Measurements from ENCODE around the gene RNF220. TPM values are rescaled to one million over a fixed set of nuclear protein-coding genes. Genes with fewer than 3 reads are reported as not detected.

The RNF220 gene
- total RNA-seq, result 100 to 1,000 TPM in 2 of 7 donors, 10 to 100 TPM in 5; 65.8 to 126 (median 75.8) TPM
- polyA plus RNA-seq, result 10 to 100 TPM; 59.0 to 99.3 (median 61.1) TPM
- long read RNA-seq, donor 1, partial matches to known transcripts, result 0 of 1 reads
- long read RNA-seq, donor 1, other reads (novel, unspliced or antisense), result 0 of 1 reads
- long read RNA-seq, donor 2, partial matches to known transcripts, result 0 of 1 reads
- long read RNA-seq, donor 2, other reads (novel, unspliced or antisense), result 0 of 1 reads

- no peaks in the 10 kb centered on the region for H3K9me3 ChIP-seq
- peaks cover 27 to 55% (median 49%) of the 10 kb centered on the region in 6 donors for H3K4me1 ChIP-seq
- no peak within 1 kb of the TSS for H3K27ac ChIP-seq
- TF ChIP-seq POLR2AphosphoS5 (IDR thresholded peaks at IDR 0.05), result peak in 1 of 3 donors; percentile 60
- TF ChIP-seq POLR2A (IDR thresholded peaks at IDR 0.05), result no peak
- 1 to 5% (median 1%) methylated on average over 35 to 55 of the region's 55 CpGs for WGBS, 5 donors
- DNase-seq, result peak; percentile 82
- H3K36me3 ChIP-seq, result no peaks in the 10 kb centered on the region
- intact Hi-C loops (cut with DNase I; ENCODE audit: low total_unique reads), result no loop called here
- H3K4me3 ChIP-seq, result peak within 1 kb of the TSS; percentile 16 to 72 (median 44)
- H3K27me3 ChIP-seq (replicated peaks in 1 of 7), result peaks cover 14 to 100% (median 87%) of the 10 kb centered on the region in 7 donors
Observed at GRCh38 chr1:44405031-44405797, at the start of gene RNF220. Gene RNF220, plus strand, starts transcription at chr1:44405255.

DNA sequence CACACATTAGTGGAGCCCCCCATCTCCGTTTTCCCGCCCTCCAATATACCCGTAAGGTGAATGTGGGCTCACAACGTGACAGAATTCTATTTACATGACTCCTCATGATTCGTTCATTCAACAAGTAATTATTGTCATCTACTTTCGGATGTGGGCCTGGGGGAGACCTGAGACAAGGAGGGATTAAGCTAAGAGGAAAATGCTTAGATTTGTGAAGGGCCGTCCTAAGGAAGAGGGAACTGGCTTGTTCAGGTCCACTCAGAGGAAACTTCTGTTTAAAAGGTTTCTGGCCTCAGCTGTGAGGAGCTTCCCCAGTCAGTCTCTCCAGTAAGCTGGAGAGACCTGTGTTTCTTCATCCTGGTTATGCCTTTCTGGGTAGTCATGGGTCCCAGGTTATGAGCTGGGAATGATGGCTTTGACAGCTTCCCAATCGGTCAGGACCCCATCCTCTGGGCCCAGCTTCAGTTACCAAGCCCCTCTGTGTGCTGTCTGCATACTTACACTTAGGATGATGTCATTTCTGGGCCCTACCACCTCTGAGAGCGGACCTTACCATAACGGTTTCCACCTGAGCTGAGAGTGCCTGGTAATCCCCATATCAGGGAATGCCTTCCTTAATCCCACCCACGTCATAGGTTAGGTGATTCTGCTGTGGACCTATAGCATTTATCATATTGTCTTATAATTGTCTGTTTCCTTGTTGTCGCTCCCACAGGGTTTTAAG, 49.3 kb upstream of the RNF220 start:
- peak overlapping the region in 6 of 8 donors; percentile 89 to 98 (median 96) for H3K4me3 ChIP-seq
- DNase-seq, result no peak
- 70 to 87% (median 80%) methylated on average over 12 of the region's 12 CpGs for WGBS, 5 donors
- no peaks in the 10 kb centered on the region for H3K27me3 ChIP-seq (replicated peaks in 1 of 7)
- H3K36me3 ChIP-seq, result no peaks in the 10 kb centered on the region
- H3K4me1 ChIP-seq, result peaks cover 12 to 36% (median 21%) of the 10 kb centered on the region in 6 donors
- intact Hi-C loops (cut with DNase I; ENCODE audit: low total_unique reads), result no loop called here
- H3K9me3 ChIP-seq, result no peaks in the 10 kb centered on the region
- H3K27ac ChIP-seq, result peak overlapping the region in 4 of 8 donors; percentile 65 to 83 (median 76)
- TF ChIP-seq POLR2AphosphoS5 (IDR thresholded peaks at IDR 0.05) (no peak), POLR2A (IDR thresholded peaks at IDR 0.05) (no peak)
- TF ChIP-seq, protein P1, sequence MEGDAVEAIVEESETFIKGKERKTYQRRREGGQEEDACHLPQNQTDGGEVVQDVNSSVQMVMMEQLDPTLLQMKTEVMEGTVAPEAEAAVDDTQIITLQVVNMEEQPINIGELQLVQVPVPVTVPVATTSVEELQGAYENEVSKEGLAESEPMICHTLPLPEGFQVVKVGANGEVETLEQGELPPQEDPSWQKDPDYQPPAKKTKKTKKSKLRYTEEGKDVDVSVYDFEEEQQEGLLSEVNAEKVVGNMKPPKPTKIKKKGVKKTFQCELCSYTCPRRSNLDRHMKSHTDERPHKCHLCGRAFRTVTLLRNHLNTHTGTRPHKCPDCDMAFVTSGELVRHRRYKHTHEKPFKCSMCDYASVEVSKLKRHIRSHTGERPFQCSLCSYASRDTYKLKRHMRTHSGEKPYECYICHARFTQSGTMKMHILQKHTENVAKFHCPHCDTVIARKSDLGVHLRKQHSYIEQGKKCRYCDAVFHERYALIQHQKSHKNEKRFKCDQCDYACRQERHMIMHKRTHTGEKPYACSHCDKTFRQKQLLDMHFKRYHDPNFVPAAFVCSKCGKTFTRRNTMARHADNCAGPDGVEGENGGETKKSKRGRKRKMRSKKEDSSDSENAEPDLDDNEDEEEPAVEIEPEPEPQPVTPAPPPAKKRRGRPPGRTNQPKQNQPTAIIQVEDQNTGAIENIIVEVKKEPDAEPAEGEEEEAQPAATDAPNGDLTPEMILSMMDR (IDR thresholded peaks at IDR 0.05 in 8 of 11, conservative IDR thresholded peaks at IDR 0.05 in 3 of 11), result peak in 1 of 11 experiments; percentile 3

DNA sequence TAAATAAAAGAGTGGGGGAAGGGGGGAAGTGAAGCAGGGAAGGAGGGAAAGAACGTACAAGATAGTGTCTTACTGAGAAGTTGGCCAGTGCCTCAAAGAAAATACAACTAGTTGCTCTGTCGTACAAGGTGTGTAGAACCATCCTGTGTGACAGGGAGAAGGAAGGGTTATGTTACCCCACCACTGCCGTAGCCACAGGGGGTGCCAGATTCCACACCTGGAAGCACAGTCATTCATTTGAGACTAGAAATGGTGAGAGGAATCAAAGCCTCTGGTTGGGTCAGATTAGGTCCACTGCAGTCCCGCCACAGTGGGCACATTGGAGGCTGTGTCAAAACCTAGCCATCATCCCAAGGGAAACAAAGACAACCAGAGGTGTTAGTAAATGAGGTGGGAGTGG, 47.3 kb upstream of the RNF220 start:
- Histone ChIP-seq H3K4me1 (peaks cover 12 to 29% (median 21%) of the 10 kb centered on the region in 6 donors), H3K27ac (no peak overlapping the region), H3K4me3 (no peak overlapping the region), H3K36me3 (no peaks in the 10 kb centered on the region), H3K27me3 (replicated peaks in 1 of 7) (no peaks in the 10 kb centered on the region), H3K9me3 (no peaks in the 10 kb centered on the region)
- no peak for DNase-seq
- intact Hi-C loops (cut with DNase I; ENCODE audit: low total_unique reads), result no loop called here
- WGBS, 5 donors, result 79 to 85% (median 82%) methylated on average over 4 of the region's 4 CpGs
- TF ChIP-seq POLR2AphosphoS5 (IDR thresholded peaks at IDR 0.05) (no peak), POLR2A (IDR thresholded peaks at IDR 0.05) (no peak)
- TF ChIP-seq, protein P1 (IDR thresholded peaks at IDR 0.05 in 8 of 11, conservative IDR thresholded peaks at IDR 0.05 in 3 of 11), result no peak

DNA sequence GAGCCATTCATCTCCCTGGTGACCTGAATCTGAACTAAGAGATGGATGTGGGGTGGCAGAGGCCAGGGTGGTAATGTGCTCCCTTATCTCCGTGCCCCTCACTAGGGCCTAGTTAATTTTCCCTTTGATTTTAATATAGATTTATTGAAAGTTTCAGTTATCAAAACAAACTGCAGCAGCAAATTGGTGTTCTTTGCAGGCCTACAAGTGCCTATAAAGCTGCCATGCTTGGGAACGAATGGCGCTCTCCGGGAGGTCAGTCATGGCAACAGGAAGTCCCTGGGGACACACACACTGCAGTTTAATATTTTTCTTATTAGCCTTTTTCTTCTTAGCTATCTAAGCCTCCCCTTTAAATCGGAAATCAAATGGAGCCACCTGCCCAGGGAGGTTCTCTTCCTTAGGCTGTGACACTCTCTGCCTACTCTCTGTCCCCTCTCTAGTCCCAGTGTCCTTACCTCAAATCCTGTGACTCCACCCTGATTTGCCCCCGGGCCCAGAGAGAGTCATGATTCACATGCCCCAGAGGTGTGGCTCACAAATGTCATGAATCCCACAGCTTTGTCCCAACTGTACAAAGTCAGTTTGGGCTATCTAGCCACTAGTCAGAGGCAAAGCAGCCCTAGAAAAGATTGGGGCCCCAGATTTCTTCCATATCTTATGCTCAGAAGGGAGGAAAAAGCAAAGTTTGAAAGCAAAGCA, 45.7 kb upstream of the RNF220 start:
- no peaks in the 10 kb centered on the region for H3K36me3 ChIP-seq
- H3K4me1 ChIP-seq, result peaks cover under 1 to 13% (median 8%) of the 10 kb centered on the region in 6 donors
- intact Hi-C loops (cut with DNase I; ENCODE audit: low total_unique reads), result no loop called here
- WGBS, 5 donors, result 79 to 86% (median 82%) methylated on average over 6 of the region's 6 CpGs
- TF ChIP-seq, protein P1 (IDR thresholded peaks at IDR 0.05 in 8 of 11, conservative IDR thresholded peaks at IDR 0.05 in 3 of 11), result no peak
- TF ChIP-seq POLR2A (IDR thresholded peaks at IDR 0.05), result no peak
- H3K27me3 ChIP-seq (replicated peaks in 1 of 7), result no peaks in the 10 kb centered on the region
- no peak overlapping the region for H3K4me3 ChIP-seq
- DNase-seq, result no peak
- H3K9me3 ChIP-seq, result no peaks in the 10 kb centered on the region
- no peak overlapping the region for H3K27ac ChIP-seq

Data from spleen (tissue), 13 donors.